Endothelial cell of umbilical vein (primary cell): ENCODE results near the gene CFAP45. TPM values are rescaled to one million over a fixed set of nuclear protein-coding genes. Genes with fewer than 3 reads are reported as not detected.

Source experiments
- BruUV-seq: library from RNA; stranded (reverse); fragments of 400-500 nt; replicated peaks from 2 replicates; lab custom pipeline; 2021; lab: Mats Ljungman, UMichigan
- CTCF ChIA-PET: fragments of 300-600, 350-600 bp; sonication (Branson Sonifier 250); formaldehyde crosslinking; loops from one replicate; lab custom pipeline; 2021; ENCODE audit warnings: antibody characterized with exemption, inconsistent platforms; lab: Charles Lee
- POLR2A ChIA-PET: fragments of 300-600, 350-600 bp; sonication (Branson Sonifier 250); formaldehyde crosslinking; loops from one replicate; lab custom pipeline; 2021; ENCODE audit warnings: antibody characterized with exemption, inconsistent platforms; lab: Charles Lee
- DNase-seq: peaks from one replicate; pipeline ENCODE4 v3.0.0-alpha.2; 2011; ENCODE audit warnings: low read depth, low spot score
- FAIRE-seq: peaks from 2 replicates; lab custom pipeline; 2011; peaks lifted over from hg19 to GRCh38; lab: Jason Lieb, UNC
- H2AFZ ChIP-seq: 2 replicates; pipeline ENCODE4 v1.6.0; 2012; ENCODE audit warnings: low read depth, low read length, control low read depth, inconsistent platforms
- H3K27ac ChIP-seq: 2 replicates; pipeline ENCODE4 v1.5.1; 2011; ENCODE audit warnings: low read depth, mild to moderate bottlenecking, control low read depth, low read length, moderate library complexity; ENCODE audit not compliant: insufficient read depth
- H3K27me3 ChIP-seq, 2 experiments: 2 replicates each; pipeline versions ENCODE4 v1.6.0 to v1.6.1; 2011; ENCODE audit warnings: low read length in 2 of 2, mixed read lengths in 1 of 2; ENCODE audit not compliant: control insufficient read depth in 2 of 2, insufficient read depth in 2 of 2
- H3K36me3 ChIP-seq, 2 experiments: 2 replicates in 1 of 2; 3 replicates in 1 of 2; pipeline ENCODE4 v1.5.1; 2011; ENCODE audit warnings: low read length in 2 of 2, mild to moderate bottlenecking in 1 of 2, moderate library complexity in 1 of 2; ENCODE audit not compliant: control insufficient read depth in 2 of 2, insufficient read depth in 2 of 2; ENCODE audit errors: extremely low read depth in 1 of 2
- H3K4me1 ChIP-seq: 3 replicates; pipeline ENCODE4 v1.5.1; 2011; ENCODE audit warnings: mild to moderate bottlenecking, low read length; ENCODE audit not compliant: control insufficient read depth, insufficient read depth; ENCODE audit errors: extremely low read depth
- H3K4me2 ChIP-seq: 2 replicates; pipeline ENCODE4 v1.6.1; 2011; ENCODE audit warnings: low read length, control low read depth, mixed read lengths; ENCODE audit not compliant: insufficient read depth
- H3K4me3 ChIP-seq, 3 experiments: fragments of 200-600 bp in 1 of 3; sonication (generic), shearing (Covaris generic) in 1 of 3; replicated peaks in 1 of 3; 2 replicates each; pipeline ENCODE4 v1.5.1; 2011 to 2016; ENCODE audit warnings: control low read depth in 3 of 3, low read length in 3 of 3, mild to moderate bottlenecking in 2 of 3, inconsistent platforms in 1 of 3, low read depth in 1 of 3, moderate library complexity in 1 of 3; ENCODE audit not compliant: insufficient read depth in 1 of 3
- H3K79me2 ChIP-seq: 2 replicates; pipeline ENCODE4 v1.6.0; 2012; ENCODE audit warnings: low read length, inconsistent platforms; ENCODE audit not compliant: control insufficient read depth, insufficient read depth
- H3K9ac ChIP-seq: replicated peaks from 2 replicates; pipeline ENCODE3; 2011; ENCODE audit warnings: low read length, control low read depth; ENCODE audit not compliant: insufficient read depth; ENCODE audit errors: extremely low read depth
- H3K9me1 ChIP-seq: replicated peaks from 3 replicates; pipeline ENCODE4 v1.6.0; 2011; ENCODE audit warnings: mild to moderate bottlenecking, low read length; ENCODE audit not compliant: control insufficient read depth, insufficient read depth; ENCODE audit errors: extremely low read depth
- H3K9me3 ChIP-seq: replicated peaks from 2 replicates; pipeline ENCODE4 v1.5.1; 2012; ENCODE audit warnings: low read length, inconsistent platforms; ENCODE audit not compliant: control insufficient read depth, insufficient read depth
- H4K20me1 ChIP-seq: replicated peaks from 2 replicates; pipeline ENCODE3; 2011; ENCODE audit warnings: mild to moderate bottlenecking, low read length; ENCODE audit not compliant: control insufficient read depth, insufficient read depth; ENCODE audit errors: extremely low read depth
- CTCF ChIP-seq, 2 donors: IDR thresholded peaks; 1 replicate in 1 of 2; 2 replicates in 1 of 2; pipeline ENCODE4 v1.5.1; 2011; ENCODE audit warnings: low read length in 2 of 2, mild to moderate bottlenecking in 2 of 2, moderate library complexity in 2 of 2, control low read depth in 1 of 2, inconsistent platforms in 1 of 2, low read depth in 1 of 2; ENCODE audit not compliant: insufficient read depth in 1 of 2; ENCODE audit errors: extremely low read depth in 1 of 2
- EZH2 ChIP-seq: IDR thresholded peaks from 2 replicates; pipeline ENCODE4 v1.6.1; 2012; ENCODE audit warnings: borderline replicate concordance, low read depth, mild to moderate bottlenecking, moderate library complexity, low read length, inconsistent platforms; ENCODE audit not compliant: severe bottlenecking
- FOS ChIP-seq: IDR thresholded peaks from 2 replicates; pipeline ENCODE4 v1.6.1; 2011; ENCODE audit warnings: mild to moderate bottlenecking, low read length, moderate library complexity, borderline replicate concordance; ENCODE audit not compliant: insufficient read depth
- GATA2 ChIP-seq: IDR thresholded peaks from 2 replicates; pipeline ENCODE4 v1.7.0; 2011; ENCODE audit warnings: low read depth, mild to moderate bottlenecking, moderate library complexity, mixed read lengths, low read length; ENCODE audit not compliant: insufficient read length, insufficient read depth
- JUN ChIP-seq: IDR thresholded peaks from 2 replicates; pipeline ENCODE4 v1.6.1; 2011; ENCODE audit warnings: borderline replicate concordance, low read depth; ENCODE audit not compliant: insufficient read length, insufficient read depth
- MAX ChIP-seq: IDR thresholded peaks from 2 replicates; pipeline ENCODE4 v1.6.1; 2011; ENCODE audit not compliant: insufficient read depth, insufficient read length
- MYC ChIP-seq: IDR thresholded peaks from one replicate; pipeline ENCODE4 v1.6.1; 2011; ENCODE audit warnings: mild to moderate bottlenecking, low read depth, low read length
- POLR2A ChIP-seq: IDR thresholded peaks from 2 replicates; pipeline ENCODE4 v1.6.1; 2012; ENCODE audit warnings: low read depth, mild to moderate bottlenecking, control low read depth, low read length
- POLR2AphosphoS5 ChIP-seq: IDR thresholded peaks from 2 replicates; pipeline ENCODE4 v1.6.1; 2012; ENCODE audit warnings: low read depth, mild to moderate bottlenecking, control low read depth, low read length, moderate library complexity; ENCODE audit not compliant: insufficient read depth
- dilution Hi-C: fragments of 300-500 bp; cut with MboI; formaldehyde crosslinking; loops from one replicate; pipeline ENCODE4 v1.15.0; 2019; ENCODE audit warnings: low sequenced_read_pairs; ENCODE audit not compliant: extremely low pct_ligation_motif_present
- intact Hi-C: fragments of 100-400 bp; cut with micrococcal nuclease; formaldehyde crosslinking; loops from one replicate; pipeline ENCODE4 v1.10.0; 2022
- polyA plus RNA-seq, 4 experiments: library from polyadenylated mRNA; depleted of rRNA in 3 of 4; stranded (reverse) in 3 of 4; unstranded in 1 of 4; fragments of >200 nt; gene quantifications; 2 replicates each; pipeline versions ENCODE4 v1.2.1 to v1.2.3, GENCODE V29; 2011 to 2012; ENCODE audit warnings: missing spikeins in 1 of 4
- total RNA-seq: library from RNA; stranded (reverse); gene quantifications from 2 replicates; pipeline ENCODE4 v1.2.3, GENCODE V29; 2021

The CFAP45 gene
- total and polyA plus RNA-seq, 2 donors (not counting 3 experiments of a cell fraction or from before 2014, with no cell fraction given), result 0.25 to 2.5 TPM

GRCh38 chr1:159937054-159937750 lies 37.2 kb upstream of the CFAP45 start:
- no peak for FAIRE-seq
- intact Hi-C loops, result loop anchor here (5.0 kb wide), 1 partner anchor 160 kb away; the partner anchor contains the start of gene IGSF8
- POLR2A ChIA-PET, result no interaction called here

More at GRCh38 chr1:159937054-159937750, 37.2 kb upstream of the CFAP45 start:
- no peak overlapping the region for H3K27ac ChIP-seq
- H3K4me2 ChIP-seq, result no peak overlapping the region
- H3K9me3 ChIP-seq, result no peaks in the 10 kb centered on the region
- H3K4me3 ChIP-seq, result no peak overlapping the region
- H2AFZ ChIP-seq, result no peak overlapping the region
- no peak for DNase-seq
- no peak for TF ChIP-seq MAX
- TF ChIP-seq MYC, result no peak
- TF ChIP-seq JUN, result no peak
- no peak for TF ChIP-seq EZH2
- TF ChIP-seq GATA2, result no peak
- no peak for TF ChIP-seq POLR2A
- TF ChIP-seq POLR2AphosphoS5, result no peak
- no peak for TF ChIP-seq CTCF (IDR thresholded peaks at IDR 0.05; ENCODE audit: extremely low read depth in 1 of 2, insufficient read depth in 1 of 2, low read depth in 1 of 2, low read length in 2 of 2)
- no peak for TF ChIP-seq FOS
- dilution Hi-C loops, result no loop called here
- H3K36me3 ChIP-seq, result no peaks in the 10 kb centered on the region
- no peak overlapping the region for H3K9ac ChIP-seq
- no peaks in the 10 kb centered on the region for H3K4me1 ChIP-seq
- no peaks in the 10 kb centered on the region for H4K20me1 ChIP-seq
- H3K27me3 ChIP-seq, result peaks cover 0 to 14% of the 10 kb centered on the region in 2 experiments
- no peaks in the 10 kb centered on the region for H3K79me2 ChIP-seq
- BruUV-seq, result no TSS peak
- no peaks in the 10 kb centered on the region for H3K9me1 ChIP-seq
- CTCF ChIA-PET, result interaction anchor here (1.4 to 13.3 kb wide), 3 partner anchors 9 to 805 kb away, joined by 4 to 169 read pairs (median 6); partner anchors contain the start of gene IGSF9
